SJSA1 (cell line): ENCODE data around the gene WWOX. TPM values are rescaled to one million over a fixed set of nuclear protein-coding genes. Genes with fewer than 3 reads are reported as not detected.

Experiments used
- DNase-seq, 2 experiments: peaks; one replicate each; pipeline ENCODE4 v3.0.0-alpha.2; 2015 to 2020; ENCODE audit warnings: low spot score in 2 of 2, low read depth in 1 of 2
- H3K27ac ChIP-seq: fragments of 250-450 bp; sonication (Bioruptor Pico); 2 replicates; pipeline ENCODE4 v1.5.1; 2020; ENCODE audit warnings: mild to moderate bottlenecking, moderate library complexity
- H3K27me3 ChIP-seq: fragments of 250-450 bp; sonication (Bioruptor Pico); replicated peaks from 2 replicates; pipeline ENCODE4 v1.5.1; 2020; ENCODE audit warnings: mild to moderate bottlenecking, moderate library complexity
- H3K36me3 ChIP-seq: fragments of 250-450 bp; sonication (Bioruptor Pico); 2 replicates; pipeline ENCODE4 v1.5.1; 2020; ENCODE audit warnings: mild to moderate bottlenecking
- H3K4me1 ChIP-seq: fragments of 250-450 bp; sonication (Bioruptor Pico); replicated peaks from 2 replicates; pipeline ENCODE4 v1.6.1; 2021; ENCODE audit warnings: mild to moderate bottlenecking
- H3K4me3 ChIP-seq: fragments of 250-450 bp; sonication (Bioruptor Pico); 2 replicates; pipeline ENCODE4 v1.5.1; 2020; ENCODE audit warnings: mild to moderate bottlenecking
- H3K9me3 ChIP-seq: fragments of 250-450 bp; sonication (Bioruptor Pico); replicated peaks from 2 replicates; pipeline ENCODE4 v1.5.1; 2020; ENCODE audit warnings: mild to moderate bottlenecking
- total RNA-seq: library from RNA; depleted of rRNA; stranded (reverse); fragments of >200 nt; shearing (Covaris generic); gene quantifications from 2 replicates; pipeline ENCODE4 v1.2.3, GENCODE V29; 2014

WWOX gene
- total RNA-seq, 1 experiment from 2014 or later: 13.4 TPM

DNA sequence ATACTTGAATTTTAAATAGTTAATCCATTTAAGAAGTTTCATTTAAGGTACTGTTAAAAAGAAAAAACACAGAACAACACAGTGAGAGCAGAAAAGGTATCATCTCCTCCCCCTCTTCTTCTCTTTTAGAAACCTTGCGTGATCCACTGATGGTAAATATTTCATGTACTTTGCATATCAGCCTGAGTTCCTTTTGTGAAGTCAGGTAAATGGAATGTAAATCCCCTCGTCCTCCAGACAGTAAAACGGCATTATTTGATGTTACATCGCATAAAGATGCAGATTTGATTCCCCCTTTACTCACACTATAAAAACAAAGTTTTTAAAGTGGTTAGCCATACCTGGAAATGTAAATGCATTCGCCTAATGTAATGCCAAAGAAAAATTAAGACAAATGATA, 234.4 kb downstream of the WWOX start:
- H3K4me1 ChIP-seq: peaks cover 10% of the 10 kb centered on the region
- peak in 1 of 2 experiments; percentile 18 for DNase-seq
- no peak overlapping the region; the same call in 1 of the 2 replicates for H3K27ac ChIP-seq
- no peaks in the 10 kb centered on the region for H3K36me3 ChIP-seq
- no peaks in the 10 kb centered on the region for H3K27me3 ChIP-seq
- H3K4me3 ChIP-seq: no peak overlapping the region
- H3K9me3 ChIP-seq: no peaks in the 10 kb centered on the region; the same call in 1 of the 2 replicates

DNA sequence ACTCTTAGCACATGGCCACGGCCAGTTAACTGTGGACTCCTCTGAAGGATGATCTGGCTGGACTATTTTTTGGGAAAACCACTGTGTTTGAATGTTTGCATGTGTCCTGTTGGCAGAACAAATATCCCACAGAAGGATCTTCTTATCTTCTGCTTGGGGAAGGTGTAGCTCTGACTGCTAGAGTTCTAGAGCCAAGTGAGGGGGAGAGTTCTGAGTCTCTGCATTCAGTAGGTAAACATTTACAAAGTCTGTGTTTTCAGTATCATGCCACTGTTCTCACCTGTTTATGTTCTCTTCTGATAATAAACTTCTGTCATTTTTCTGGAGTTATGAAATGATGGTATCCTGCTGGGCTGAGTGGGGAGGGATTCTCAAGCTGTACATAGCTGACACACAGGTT, 241.1 kb downstream of the WWOX start:
- Histone ChIP-seq H3K9me3 (no peaks in the 10 kb centered on the region), H3K27me3 (no peaks in the 10 kb centered on the region), H3K4me3 (no peak overlapping the region), H3K36me3 (no peaks in the 10 kb centered on the region), H3K4me1 (peaks cover 6% of the 10 kb centered on the region), H3K27ac (no peak overlapping the region)
- DNase-seq: no peak

DNA sequence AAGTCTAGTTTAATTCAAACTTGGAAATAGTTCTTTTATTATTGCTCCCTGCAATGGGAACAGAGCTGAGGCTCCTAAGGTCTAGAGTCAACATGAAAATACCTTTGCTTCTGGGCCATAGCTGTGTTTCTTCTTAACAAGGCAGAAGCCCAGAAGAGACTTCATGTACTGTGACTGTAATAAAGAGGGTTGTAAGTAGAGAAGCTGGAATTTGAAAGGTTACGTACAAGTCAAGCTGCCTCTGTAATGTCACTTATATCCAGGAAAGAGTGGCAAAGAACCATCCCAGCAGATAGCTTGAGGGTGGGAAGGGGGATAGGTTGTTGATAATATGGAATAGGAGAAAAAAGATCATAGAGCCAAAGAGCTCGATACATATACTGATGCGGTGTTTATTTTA, 248.6 kb downstream of the WWOX start:
- Histone ChIP-seq H3K27me3 (no peaks in the 10 kb centered on the region), H3K4me1 (no peaks in the 10 kb centered on the region), H3K36me3 (no peaks in the 10 kb centered on the region), H3K27ac (no peak overlapping the region), H3K4me3 (no peak overlapping the region), H3K9me3 (no peaks in the 10 kb centered on the region)
- DNase-seq: no peak

DNA sequence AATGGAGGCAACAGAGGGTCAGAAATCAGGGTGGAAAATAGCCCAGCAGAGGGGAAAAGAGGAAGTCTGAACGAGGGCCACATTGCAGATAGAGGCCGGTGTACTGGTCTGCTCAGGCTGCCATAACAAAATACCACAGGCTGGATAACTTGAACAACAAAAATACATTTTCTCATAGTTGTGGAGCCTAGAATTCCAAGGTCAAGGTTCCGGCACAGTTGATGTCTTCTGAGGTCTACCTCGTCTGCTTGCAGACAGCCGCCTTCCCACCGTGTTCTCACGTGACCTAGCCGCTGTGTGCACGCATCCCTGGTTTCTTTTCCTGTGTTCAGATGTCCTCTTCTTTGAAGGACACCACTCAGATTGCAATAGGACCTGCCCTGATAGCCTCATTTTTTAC, 249.4 kb downstream of the WWOX start:
- H3K4me1 ChIP-seq: no peaks in the 10 kb centered on the region
- H3K4me3 ChIP-seq: no peak overlapping the region
- no peak overlapping the region for H3K27ac ChIP-seq
- H3K27me3 ChIP-seq: no peaks in the 10 kb centered on the region
- DNase-seq: no peak
- H3K36me3 ChIP-seq: no peaks in the 10 kb centered on the region
- no peaks in the 10 kb centered on the region for H3K9me3 ChIP-seq

DNA sequence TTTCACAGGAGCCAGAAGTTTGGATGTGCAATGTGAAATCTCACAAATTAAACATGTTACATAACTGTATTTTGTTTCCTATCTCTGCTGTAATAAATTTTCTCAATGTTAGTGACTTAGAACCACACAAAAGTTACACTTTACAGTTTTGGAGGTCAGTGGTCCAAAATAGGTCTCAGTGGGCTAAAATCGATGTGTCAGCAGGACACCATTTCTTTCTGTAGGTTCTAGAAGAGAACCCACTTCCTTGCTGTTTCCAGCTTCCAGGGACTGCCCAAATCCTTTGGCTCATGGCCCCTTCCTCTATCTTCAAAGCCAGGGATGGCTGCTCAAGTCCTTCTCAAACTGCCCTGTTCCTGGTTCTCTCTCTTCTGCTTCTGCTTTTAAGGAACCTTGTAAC, 252.7 kb downstream of the WWOX start:
- no peak for DNase-seq
- Histone ChIP-seq H3K27ac (no peak overlapping the region), H3K4me3 (no peak overlapping the region), H3K36me3 (no peaks in the 10 kb centered on the region), H3K9me3 (no peaks in the 10 kb centered on the region), H3K27me3 (no peaks in the 10 kb centered on the region), H3K4me1 (no peaks in the 10 kb centered on the region)

DNA sequence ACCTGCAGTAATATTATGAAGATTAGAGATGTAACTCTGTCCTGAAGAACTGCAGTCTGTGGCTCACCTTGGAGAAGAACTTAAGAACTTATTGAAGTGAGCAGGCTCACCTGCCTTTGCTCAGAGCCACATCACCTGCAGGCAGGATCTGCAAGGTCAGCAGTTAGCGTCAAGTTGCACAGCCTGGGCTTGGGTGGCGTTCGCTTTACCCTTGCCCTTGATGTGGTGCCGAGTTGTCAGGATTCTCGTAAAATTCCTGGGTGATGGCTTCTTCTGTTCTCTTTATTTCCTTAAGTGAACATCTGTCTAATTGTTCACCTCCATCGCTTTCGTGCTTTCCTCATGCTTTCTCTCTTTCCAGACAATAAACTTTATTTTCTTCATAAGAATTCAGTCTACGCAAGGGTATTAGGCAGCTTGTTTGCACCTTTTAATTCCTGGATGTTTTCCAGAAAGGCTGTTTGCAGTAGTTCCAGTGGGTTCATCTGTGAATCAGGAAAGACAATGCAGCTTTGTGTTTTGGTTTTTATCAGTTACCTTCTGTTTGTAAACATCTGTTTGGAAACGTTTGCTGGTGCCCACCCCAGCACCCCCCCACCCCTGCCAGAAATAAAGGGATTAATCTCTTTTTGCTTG, 254.3 kb downstream of the WWOX start:
- Histone ChIP-seq H3K36me3 (no peaks in the 10 kb centered on the region), H3K9me3 (no peaks in the 10 kb centered on the region), H3K4me1 (no peaks in the 10 kb centered on the region), H3K27ac (no peak overlapping the region), H3K27me3 (no peaks in the 10 kb centered on the region), H3K4me3 (no peak overlapping the region)
- no peak for DNase-seq

DNA sequence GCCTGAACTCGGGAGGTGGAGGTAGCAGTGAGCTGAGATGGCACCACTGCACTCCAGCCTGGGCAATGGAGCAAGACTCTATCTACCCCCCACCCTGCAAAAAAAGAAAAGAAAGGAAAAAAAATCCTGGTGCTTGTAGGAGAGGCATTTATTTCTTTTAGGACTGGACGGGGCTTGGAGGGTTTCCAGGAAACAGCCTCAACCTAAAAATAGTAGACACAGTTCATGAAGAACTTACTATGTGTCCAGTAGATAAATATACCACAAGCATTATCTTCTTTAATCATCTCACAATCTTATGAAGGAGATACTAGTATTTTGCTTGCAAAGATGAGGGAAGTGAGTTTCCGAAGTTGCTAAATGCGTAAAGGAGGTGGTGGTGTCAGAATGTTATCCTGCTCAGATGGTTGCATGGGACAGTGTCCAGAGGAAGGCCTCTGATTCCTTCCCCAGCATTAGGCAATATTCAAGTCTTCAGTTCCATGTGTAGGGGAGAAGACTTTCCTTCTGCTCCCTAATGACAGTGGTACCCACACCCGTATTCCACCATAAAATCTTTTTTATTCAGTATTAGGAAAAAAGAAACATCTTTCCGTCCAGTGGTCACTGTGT, 263.2 kb downstream of the WWOX start:
- H3K36me3 ChIP-seq: no peaks in the 10 kb centered on the region
- H3K4me1 ChIP-seq: peaks cover 19% of the 10 kb centered on the region
- no peaks in the 10 kb centered on the region for H3K27me3 ChIP-seq
- H3K27ac ChIP-seq: no peak overlapping the region
- DNase-seq: no peak
- no peaks in the 10 kb centered on the region for H3K9me3 ChIP-seq
- no peak overlapping the region for H3K4me3 ChIP-seq

DNA sequence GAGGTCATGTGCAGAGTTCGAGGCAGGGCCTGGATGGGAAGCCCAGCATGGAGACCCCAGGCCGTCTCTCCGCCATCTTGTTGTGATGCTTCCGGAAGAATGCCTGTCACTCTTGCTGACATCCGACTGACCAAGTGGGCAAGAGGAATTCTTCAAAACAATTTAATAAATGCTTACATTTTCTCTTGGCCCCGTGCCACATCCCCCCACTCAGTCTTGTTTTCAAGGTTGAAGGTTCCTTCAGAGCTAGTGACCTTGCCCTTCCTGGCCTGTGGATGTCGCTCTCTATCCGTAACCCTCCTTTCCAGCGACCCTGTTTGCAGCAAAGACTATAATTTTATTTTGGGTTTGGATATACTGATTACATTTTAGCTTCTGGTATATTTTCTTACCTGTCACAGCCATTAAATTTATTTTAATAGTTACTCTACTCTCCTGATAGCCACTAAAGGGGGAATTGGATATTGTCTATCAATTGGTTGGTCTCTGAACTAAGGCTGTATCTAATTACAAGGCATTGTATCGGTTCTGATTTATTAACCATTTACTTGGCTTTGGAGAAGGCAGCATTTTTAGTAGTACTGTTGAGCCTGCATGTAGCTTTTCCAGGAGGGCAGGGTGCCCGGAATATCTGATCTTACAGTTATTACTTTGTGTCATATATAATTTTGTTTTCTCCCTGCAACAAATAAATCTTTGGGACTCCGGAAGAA, 264.5 kb downstream of the WWOX start:
- Histone ChIP-seq H3K27ac (no peak overlapping the region), H3K27me3 (no peaks in the 10 kb centered on the region), H3K9me3 (no peaks in the 10 kb centered on the region), H3K4me3 (no peak overlapping the region), H3K36me3 (no peaks in the 10 kb centered on the region), H3K4me1 (peaks cover 19% of the 10 kb centered on the region)
- DNase-seq: peak in 1 of 2 experiments; percentile 9

DNA sequence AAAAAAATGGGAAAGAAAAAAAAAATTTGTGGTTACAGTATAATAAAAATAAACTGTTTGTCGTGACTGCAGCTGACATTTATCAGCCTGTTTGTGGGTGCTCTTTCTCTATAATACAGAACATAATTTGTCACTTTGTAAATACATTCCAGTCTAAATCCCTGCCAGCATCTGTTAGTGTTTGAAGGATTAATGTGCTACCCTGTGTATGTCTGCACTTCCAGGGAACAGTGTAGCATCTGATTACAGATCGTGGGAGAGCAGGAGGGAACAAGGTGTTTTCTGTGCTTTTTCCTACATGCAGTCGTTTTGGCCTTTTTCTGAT, 265.1 kb downstream of the WWOX start:
- DNase-seq: peak in 1 of 2 experiments; percentile 73
- no peaks in the 10 kb centered on the region for H3K36me3 ChIP-seq

DNA sequence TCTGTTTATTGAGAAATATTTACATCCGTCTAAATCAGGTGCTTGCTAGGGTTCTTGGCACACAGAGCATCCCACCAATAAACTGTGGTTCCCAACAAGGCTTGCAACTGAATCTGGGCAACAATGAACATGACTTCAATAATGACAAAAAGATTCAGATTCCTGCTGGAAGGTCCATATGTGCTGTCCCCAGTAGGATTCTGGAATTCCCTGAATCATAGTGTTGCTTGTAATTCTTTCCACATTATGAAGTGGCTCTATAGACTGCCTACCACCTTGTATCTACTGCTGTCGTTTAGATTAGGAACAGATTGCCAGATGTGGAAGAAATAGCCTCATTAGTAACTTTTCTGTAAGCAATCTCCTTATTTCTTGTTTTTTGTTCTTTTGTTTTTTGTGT, 265.9 kb downstream of the WWOX start:
- H3K4me1 ChIP-seq: peaks cover 19% of the 10 kb centered on the region
- no peaks in the 10 kb centered on the region for H3K9me3 ChIP-seq
- DNase-seq: peak in 1 of 2 experiments; percentile 49
- peak overlapping the region; percentile 7; the same call in 1 of the 2 replicates for H3K27ac ChIP-seq
- no peaks in the 10 kb centered on the region for H3K36me3 ChIP-seq
- no peak overlapping the region for H3K4me3 ChIP-seq
- H3K27me3 ChIP-seq: no peaks in the 10 kb centered on the region

More for the DNA sequence above, 265.1 kb downstream of the WWOX start:
- H3K27ac ChIP-seq: peak overlapping the region; percentile 7; the same call in 1 of the 2 replicates
- H3K4me1 ChIP-seq: peaks cover 19% of the 10 kb centered on the region
- no peaks in the 10 kb centered on the region for H3K9me3 ChIP-seq
- no peaks in the 10 kb centered on the region for H3K27me3 ChIP-seq
- no peak overlapping the region for H3K4me3 ChIP-seq

DNA sequence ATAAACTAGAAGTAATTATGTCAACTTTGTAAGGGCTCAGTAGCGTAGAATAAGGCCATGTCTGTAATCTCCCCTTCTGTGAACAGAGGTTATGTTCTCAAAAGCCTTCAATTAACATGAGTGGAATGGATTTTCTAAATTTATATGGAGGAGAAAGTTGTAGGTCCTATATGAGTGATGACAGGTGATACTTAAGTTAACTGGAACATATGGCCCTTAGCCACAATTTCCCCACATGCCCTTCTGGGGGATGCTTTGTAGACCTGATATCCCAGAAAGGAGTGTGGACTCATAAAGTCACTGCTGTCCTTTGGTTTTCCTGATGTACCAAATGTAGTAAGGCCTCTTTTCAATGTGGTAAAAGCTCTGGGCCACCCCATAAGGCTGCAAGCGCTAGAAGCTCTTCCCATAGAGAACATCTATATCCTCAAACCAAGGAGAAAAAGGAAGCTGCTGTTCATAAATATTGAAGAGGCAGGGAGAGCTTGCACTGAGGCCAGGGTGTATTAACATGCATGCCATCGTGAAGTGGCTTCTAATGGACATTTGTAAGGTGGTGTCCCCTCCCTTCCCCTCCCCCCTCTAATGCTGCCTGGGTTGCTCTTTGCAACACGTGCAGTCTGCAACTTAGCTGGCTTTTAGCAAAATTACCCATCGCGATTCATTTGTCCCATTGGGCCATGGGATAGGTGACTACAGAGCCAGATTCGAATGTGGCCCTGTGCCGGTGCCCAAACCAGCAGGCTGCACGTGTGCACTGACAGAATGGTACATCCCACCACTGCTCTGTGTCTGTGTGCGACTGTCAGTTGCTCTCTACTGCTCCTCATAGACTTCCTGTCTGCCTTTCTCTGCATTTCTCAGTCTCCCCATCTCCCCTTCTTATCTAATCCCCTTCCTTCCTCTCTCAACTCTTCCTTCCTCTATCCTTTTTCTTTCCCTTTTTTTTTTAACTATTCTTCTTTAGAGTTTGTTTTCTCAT, 269.0 kb downstream of the WWOX start:
- H3K27ac ChIP-seq: no peak overlapping the region
- H3K9me3 ChIP-seq: no peaks in the 10 kb centered on the region
- no peaks in the 10 kb centered on the region for H3K36me3 ChIP-seq
- no peak overlapping the region for H3K4me3 ChIP-seq
- peaks cover 19% of the 10 kb centered on the region for H3K4me1 ChIP-seq
- no peak for DNase-seq
- H3K27me3 ChIP-seq: no peaks in the 10 kb centered on the region

DNA sequence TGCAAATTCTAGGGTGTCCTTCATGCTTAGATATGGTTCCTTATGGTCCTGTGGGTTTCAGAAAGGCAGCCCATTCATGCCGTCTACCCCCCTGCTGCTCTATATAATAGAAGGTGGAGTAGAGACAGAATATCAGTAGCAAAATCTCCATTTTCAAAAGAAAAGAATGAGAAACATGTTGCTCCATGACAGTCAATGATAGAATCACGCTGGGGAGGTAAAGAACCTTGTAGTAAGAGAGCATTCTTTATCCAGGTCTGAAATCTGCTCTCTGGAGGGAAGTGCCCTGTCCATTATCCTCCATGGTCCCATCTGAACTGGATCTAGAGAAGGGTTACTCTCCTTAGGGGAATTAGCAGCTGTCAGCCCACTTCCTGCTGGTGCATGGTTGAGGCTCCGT, 272.8 kb downstream of the WWOX start:
- H3K9me3 ChIP-seq: no peaks in the 10 kb centered on the region
- H3K4me3 ChIP-seq: no peak overlapping the region
- H3K4me1 ChIP-seq: no peaks in the 10 kb centered on the region
- DNase-seq: no peak
- H3K27me3 ChIP-seq: no peaks in the 10 kb centered on the region
- H3K36me3 ChIP-seq: no peaks in the 10 kb centered on the region
- H3K27ac ChIP-seq: no peak overlapping the region

DNA sequence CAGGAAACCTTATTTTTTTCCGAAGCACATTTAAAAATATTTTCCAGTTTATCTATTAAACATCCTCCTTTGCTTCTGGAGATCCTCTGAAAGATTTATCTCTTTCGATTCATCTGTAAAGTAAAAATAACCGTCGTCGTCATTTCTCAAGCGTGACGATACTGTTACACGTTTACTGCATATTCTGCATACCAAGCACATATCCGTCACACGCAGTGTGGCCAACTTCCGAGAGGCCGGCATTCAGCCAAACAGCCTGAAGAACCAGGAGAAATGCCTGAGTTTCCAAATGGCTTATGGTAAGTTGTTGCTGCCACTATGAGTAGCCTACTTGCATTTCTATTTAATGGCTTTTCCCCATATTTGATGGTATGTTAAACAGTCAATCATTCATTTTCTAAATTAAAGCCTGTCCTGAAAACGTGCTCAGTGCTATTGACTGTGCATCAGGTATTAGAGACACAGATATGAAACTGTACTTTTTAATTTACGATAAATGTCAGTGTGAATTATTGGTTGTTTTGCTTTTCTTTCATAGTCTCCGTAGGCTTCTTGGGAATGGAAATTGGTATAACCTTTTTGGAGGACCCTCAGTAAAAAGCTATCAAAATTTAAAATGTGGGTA, 275.7 kb downstream of the WWOX start:
- Histone ChIP-seq H3K4me1 (no peaks in the 10 kb centered on the region), H3K9me3 (no peaks in the 10 kb centered on the region), H3K36me3 (no peaks in the 10 kb centered on the region), H3K4me3 (no peak overlapping the region), H3K27me3 (no peaks in the 10 kb centered on the region), H3K27ac (no peak overlapping the region)
- DNase-seq: no peak
